Fibroblast of pulmonary artery (primary cell): Measurements from ENCODE around the gene CDC37.

Experiments
- DNase-seq: peaks from one replicate; pipeline ENCODE4 v3.0.0-alpha.2; 2010; ENCODE audit warnings: low read depth
- H3K4me3 ChIP-seq: replicated peaks from 2 replicates; pipeline ENCODE4 v1.5.1; 2011; ENCODE audit warnings: low read depth, mild to moderate bottlenecking, control low read depth, low read length, moderate library complexity
- TF ChIP-seq, protein P1 (sequence below): IDR thresholded peaks from 2 replicates; pipeline ENCODE4 v1.5.1; 2011; ENCODE audit warnings: mild to moderate bottlenecking, control low read depth, low read length, inconsistent platforms; ENCODE audit errors: missing control alignments

Gene CDC37

DNA sequence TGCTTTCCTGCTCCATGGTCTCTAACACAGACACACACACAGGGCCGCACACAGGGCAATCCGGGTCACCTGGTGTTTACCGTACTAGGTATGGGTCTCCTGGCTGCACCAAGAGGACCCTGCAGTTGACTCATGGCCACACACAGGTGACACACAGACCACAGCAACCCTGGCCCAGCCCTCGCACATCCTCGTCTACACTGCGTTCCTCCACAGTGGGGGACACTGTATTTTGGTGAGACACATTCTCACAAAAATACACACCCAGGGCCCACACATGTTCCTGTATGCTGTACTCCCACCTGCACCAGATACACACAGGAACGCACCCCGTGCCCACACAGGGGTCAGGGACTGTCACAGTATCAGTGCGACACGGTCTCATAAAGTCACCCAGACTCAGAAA, 29.8 kb upstream of the CDC37 start:
- TF ChIP-seq, protein P1, sequence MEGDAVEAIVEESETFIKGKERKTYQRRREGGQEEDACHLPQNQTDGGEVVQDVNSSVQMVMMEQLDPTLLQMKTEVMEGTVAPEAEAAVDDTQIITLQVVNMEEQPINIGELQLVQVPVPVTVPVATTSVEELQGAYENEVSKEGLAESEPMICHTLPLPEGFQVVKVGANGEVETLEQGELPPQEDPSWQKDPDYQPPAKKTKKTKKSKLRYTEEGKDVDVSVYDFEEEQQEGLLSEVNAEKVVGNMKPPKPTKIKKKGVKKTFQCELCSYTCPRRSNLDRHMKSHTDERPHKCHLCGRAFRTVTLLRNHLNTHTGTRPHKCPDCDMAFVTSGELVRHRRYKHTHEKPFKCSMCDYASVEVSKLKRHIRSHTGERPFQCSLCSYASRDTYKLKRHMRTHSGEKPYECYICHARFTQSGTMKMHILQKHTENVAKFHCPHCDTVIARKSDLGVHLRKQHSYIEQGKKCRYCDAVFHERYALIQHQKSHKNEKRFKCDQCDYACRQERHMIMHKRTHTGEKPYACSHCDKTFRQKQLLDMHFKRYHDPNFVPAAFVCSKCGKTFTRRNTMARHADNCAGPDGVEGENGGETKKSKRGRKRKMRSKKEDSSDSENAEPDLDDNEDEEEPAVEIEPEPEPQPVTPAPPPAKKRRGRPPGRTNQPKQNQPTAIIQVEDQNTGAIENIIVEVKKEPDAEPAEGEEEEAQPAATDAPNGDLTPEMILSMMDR: no peak
- DNase-seq: no peak
- no peak overlapping the region for H3K4me3 ChIP-seq

DNA sequence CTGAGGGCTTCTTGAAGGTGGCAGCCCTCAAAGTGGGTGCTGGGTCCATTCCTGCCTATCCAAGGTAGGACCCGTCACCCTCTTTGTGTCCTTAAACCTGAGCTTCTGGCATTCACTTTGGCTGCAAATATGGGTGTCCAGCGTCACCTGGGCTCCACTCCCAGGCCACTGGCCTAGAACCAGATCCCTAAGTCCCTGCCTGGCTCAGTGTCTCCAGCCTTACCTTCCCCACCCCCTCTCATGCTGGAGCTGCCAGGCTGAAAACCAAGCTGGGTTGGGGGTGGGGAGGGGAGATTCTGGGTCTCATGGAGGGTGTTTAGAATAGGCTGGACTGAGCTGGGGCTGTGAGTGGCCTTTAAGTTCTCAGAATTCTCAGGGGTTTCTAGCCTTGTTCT, 29.4 kb upstream of the CDC37 start:
- TF ChIP-seq, protein P1: no peak
- no peak for DNase-seq
- H3K4me3 ChIP-seq: peak overlapping the region; percentile 69

DNA sequence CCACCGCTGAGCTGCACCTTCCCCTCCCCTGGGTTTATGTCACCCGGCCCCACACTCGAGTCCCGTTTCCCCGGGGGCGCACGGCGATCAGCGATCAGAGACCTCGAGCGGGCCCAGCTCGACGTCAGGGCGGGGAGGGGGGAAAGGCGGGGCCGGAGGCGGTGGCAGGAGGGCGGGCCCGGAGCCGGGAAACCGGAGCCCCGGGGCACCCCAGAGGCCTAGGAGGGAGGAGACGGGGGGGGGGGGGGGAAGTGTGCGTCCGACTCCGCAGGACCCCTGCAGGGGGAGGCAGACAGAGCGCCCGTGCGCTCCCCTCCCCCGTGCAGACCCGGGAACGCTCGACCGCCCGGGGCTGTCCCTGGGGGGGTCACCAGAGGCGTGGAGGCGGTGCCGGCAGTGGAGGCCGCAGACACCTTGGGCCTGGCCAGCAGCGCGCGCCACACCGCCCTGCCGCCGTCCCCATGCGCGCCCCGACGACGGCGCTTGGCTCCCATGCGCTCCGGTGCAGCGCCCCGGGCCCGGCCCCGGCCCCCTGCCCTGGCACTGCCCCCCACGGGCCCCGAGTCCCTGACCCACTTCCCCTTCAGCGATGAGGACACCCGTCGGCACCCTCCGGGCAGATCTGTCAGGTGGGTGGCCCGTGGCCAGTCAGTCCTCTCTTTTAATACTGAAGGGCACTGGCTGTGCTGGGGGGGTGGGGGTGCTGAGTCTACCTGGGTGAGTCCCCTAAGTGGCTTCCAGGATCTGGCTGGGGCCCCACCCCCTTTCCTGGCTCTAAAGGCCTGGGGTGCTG, 28.8 kb upstream of the CDC37 start:
- H3K4me3 ChIP-seq: peak overlapping the region; percentile 69
- peak; percentile 27 for DNase-seq
- TF ChIP-seq, protein P1: no peak

DNA sequence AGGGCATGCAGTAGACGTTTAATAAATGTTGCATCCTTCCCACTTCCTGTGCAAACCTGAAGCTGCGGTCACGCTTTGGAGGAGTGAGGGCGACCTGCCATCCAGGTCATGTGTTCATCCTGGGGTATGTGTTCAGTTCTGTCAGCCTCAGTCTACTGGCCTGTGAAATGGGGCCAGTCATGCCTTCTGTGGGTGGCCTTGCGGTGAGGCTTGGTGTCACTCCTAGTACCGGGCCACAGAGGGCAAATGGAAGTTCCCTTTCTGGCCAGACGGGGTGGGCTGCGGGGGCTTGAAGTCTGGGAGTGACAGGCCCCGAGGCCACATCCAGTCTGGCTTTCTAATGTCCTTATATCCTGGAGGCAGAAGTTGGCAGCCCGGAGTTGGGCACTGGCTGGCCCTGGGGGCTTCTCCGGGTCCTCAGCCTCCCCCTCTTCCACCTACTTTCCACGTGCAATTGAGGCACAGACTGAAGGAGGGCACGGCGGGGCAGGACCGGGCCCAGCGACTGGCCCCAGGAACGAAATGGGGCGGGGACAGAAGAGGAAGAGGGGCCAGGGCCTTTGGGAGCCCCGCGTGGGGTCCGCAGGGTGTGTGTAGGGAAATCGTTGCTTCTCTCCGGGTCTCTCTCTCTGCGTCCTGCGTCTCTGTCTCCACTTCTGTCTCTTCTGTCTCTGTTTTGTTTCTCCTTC, 28.1 kb upstream of the CDC37 start:
- no peak for DNase-seq
- H3K4me3 ChIP-seq: peak overlapping the region; percentile 69
- TF ChIP-seq, protein P1: no peak

DNA sequence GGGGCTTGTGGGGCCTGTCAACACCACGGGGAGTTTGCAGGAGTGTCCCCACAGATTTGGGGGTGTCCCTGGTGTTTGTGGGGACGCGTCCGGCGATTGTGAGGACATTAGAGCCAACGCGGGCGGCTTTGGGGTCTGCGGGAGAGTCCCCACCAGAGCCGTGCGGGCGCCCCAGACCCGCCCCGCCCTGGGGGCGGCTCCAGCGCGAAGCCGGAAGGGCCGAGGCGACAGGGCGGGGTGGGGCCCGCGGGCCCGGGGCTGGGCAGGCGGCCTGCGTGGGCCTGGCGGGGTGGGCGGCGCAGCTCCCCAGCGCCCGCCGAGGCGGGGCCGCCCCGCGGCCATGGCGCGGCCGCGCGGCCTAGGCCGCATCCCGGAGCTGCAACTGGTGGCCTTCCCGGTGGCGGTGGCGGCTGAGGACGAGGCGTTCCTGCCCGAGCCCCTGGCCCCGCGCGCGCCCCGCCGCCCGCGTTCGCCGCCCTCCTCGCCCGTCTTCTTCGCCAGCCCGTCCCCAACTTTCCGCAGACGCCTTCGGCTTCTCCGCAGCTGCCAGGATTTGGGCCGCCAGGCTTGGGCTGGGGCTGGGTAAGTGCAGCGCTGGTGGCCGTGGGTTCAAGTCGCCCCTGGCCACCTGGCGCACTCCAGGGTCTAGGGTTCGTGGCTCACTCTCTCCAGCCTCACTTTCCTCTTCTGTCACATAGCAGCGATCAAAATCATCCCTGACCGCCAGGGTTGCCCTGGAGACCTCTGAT, 27.3 kb upstream of the CDC37 start:
- peak overlapping the region; percentile 69 for H3K4me3 ChIP-seq
- TF ChIP-seq, protein P1: no peak
- DNase-seq: peak; percentile 45

DNA sequence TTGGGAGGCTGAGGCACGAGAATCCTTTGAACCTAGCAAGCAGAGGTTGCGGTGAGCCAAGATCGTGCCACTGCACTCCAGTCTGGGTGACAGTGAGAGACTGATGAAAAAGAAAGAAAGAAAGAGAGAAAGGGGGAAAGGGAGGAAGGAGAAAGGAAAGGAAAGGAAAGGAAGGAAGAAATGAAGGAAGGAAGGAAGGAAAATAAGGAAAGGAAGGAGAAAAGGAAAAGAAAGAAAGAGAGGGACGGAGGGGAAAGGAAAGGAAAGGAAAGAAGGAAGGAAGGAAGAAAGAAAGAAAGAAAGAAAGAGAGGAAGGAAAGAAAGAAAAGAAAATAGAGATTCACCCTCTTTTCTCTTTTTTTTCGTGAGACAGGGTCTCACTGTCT, 25.6 kb upstream of the CDC37 start:
- TF ChIP-seq, protein P1: no peak
- H3K4me3 ChIP-seq: no peak overlapping the region

More for the DNA sequence above, 25.6 kb upstream of the CDC37 start:
- no peak for DNase-seq
